Ovary (tissue), 9 donors: Measurements from ENCODE around the gene WDR38. TPM values are rescaled to one million over a fixed set of nuclear protein-coding genes. Genes with fewer than 3 reads are reported as not detected.

ENCODE experiments used
- DNase-seq, 5 donors: peaks; one replicate each; pipeline ENCODE4 v3.0.0-alpha.2; 2019 to 2020
- H3K27ac ChIP-seq, 2 donors: fragments of 200-600 bp; one replicate each; pipeline versions ENCODE4 v1.5.1 to v1.8.0; 2019 to 2022
- H3K27me3 ChIP-seq: fragments of 200-600 bp; one replicate; pipeline ENCODE4 v1.8.0; 2022
- H3K36me3 ChIP-seq: fragments of 200-600 bp; sonication (generic); one replicate; pipeline ENCODE4 v1.5.1; 2019
- H3K4me1 ChIP-seq: one replicate; pipeline ENCODE4 v1.8.1; 2013; ENCODE audit warnings: mild to moderate bottlenecking, moderate library complexity; ENCODE audit not compliant: insufficient read depth
- H3K4me3 ChIP-seq: fragments of 200-600 bp; sonication (generic); one replicate; pipeline ENCODE4 v1.5.1; 2017
- H3K9me3 ChIP-seq, 2 donors: fragments of 200-600 bp in 1 of 2; sonication (generic) in 1 of 2; one replicate each; pipeline versions ENCODE4 v1.5.1 to v1.8.1; 2013 to 2019; ENCODE audit warnings: mild to moderate bottlenecking in 1 of 2, moderate library complexity in 1 of 2
- CTCF ChIP-seq, 3 donors: fragments of 450-650 bp in 2 of 3; fragments of 200-600 bp in 1 of 3; IDR thresholded peaks; one replicate each; pipeline versions ENCODE4 v1.5.1 to v1.8.0; 2016 to 2022; ENCODE audit warnings: antibody characterized with exemption in 3 of 3, mild to moderate bottlenecking in 1 of 3
- EP300 ChIP-seq: sonication (generic); formaldehyde crosslinking; IDR thresholded peaks from one replicate; pipeline ENCODE4 v1.6.1; 2017; ENCODE audit warnings: antibody characterized with exemption
- POLR2A ChIP-seq: fragments of 450-650 bp; IDR thresholded peaks from one replicate; pipeline ENCODE4 v1.6.1; 2017; ENCODE audit warnings: antibody characterized with exemption, mild to moderate bottlenecking, moderate library complexity
- WGBS, 3 donors: extraction: QIAGEN DNeasy Blood & Tissue Kit in 1 of 3; methylation state at CpG; one replicate each; pipeline versions ENCODE4 v1.1.5 to v1.1.7; 2013 to 2017; 5-methylcytosine and 5-hydroxymethylcytosine counted together
- intact Hi-C, 4 donors: fragments of 100-400 bp; cut with DNase I; formaldehyde crosslinking; loops; one replicate each; pipeline versions ENCODE4 v1.11.0 to v1.15.1; 2022 to 2023
- polyA plus RNA-seq, 2 donors: library from polyadenylated mRNA; stranded (reverse); fragments of 200-250 nt in 1 of 2; fragments of 350-450 nt in 1 of 2; fragmentation: Illumina TruSeq in 1 of 2; extraction: RNeasy Lipid Tissue Mini Kit (QIAGEN cat#74804) in 1 of 2; gene quantifications; one replicate each; pipeline ENCODE4 v1.2.3, GENCODE V29; 2013 to 2014
- total RNA-seq, 7 donors: library from RNA; depleted of rRNA in 2 of 7; stranded (reverse); fragments of >200 nt in 2 of 7; fragmentation: NEBNext Ultra II Directional in 3 of 7; extraction: Animal tissue kit (Norgen Biotek cat#: 25700) in 3 of 7; gene quantifications; one replicate each; pipeline versions ENCODE4 v1.1.0 to v1.2.4, GENCODE V29; 2016 to 2023
- donor health status: DM: no; HTN: no; CAD: no; lungs with moderate emphysema.
- donor health status: DM: no; HTN: no; CAD: no.
- donor health status: Bipolar disorder and iron deficiency.
- donor health status: DM: yes; HTN: yes; CAD: no.
- donor health status: DM: no; HTN: no; CAD: no.
- donor health status: DM: yes; HTN: yes; CAD: no.

Gene WDR38
- total and polyA plus RNA-seq, 9 donors = 0.94 to 22.5 (median 1.4) TPM; not detected in 5

- no peak for DNase-seq
- intact Hi-C loops = loop anchor here in 1 of 4 donors (10.0 kb wide), 1 partner anchor 241 kb away; no protein-coding TSS in a partner anchor
- Histone ChIP-seq H3K4me1 (peaks cover 10% of the 10 kb centered on the region), H3K27me3 (no peaks in the 10 kb centered on the region), H3K9me3 (no peaks in the 10 kb centered on the region), H3K4me3 (no peak overlapping the region), H3K36me3 (no peaks in the 10 kb centered on the region), H3K27ac (no peak overlapping the region)
- TF ChIP-seq EP300 = no peak
- no peak for TF ChIP-seq POLR2A
- no peak for TF ChIP-seq CTCF (IDR thresholded peaks at IDR 0.05)
- 47 to 56% (median 47%) methylated on average over 14 to 16 of the region's 16 CpGs for WGBS, 3 donors
These were observed 2.9 kb downstream of the WDR38 start for GRCh38 chr9:124855944-124856765.

- Histone ChIP-seq H3K36me3 (no peaks in the 10 kb centered on the region), H3K4me3 (no peak overlapping the region), H3K4me1 (peaks cover 9% of the 10 kb centered on the region), H3K9me3 (no peaks in the 10 kb centered on the region), H3K27me3 (no peaks in the 10 kb centered on the region), H3K27ac (no peak overlapping the region)
- intact Hi-C loops = loop anchor here in 1 of 4 donors (10.0 kb wide), 1 partner anchor 243 kb away; no protein-coding TSS in a partner anchor
- DNase-seq = no peak
- TF ChIP-seq CTCF (IDR thresholded peaks at IDR 0.05) (no peak), EP300 (no peak), POLR2A (no peak)
- 75 to 80% (median 79%) methylated on average over 24 of the region's 24 CpGs for WGBS, 3 donors
These were observed 4.4 kb downstream of the WDR38 start for GRCh38 chr9:124857533-124858162.

- Histone ChIP-seq H3K27me3 (no peaks in the 10 kb centered on the region), H3K36me3 (no peaks in the 10 kb centered on the region), H3K9me3 (no peaks in the 10 kb centered on the region), H3K4me1 (peaks cover 6% of the 10 kb centered on the region), H3K4me3 (no peak overlapping the region), H3K27ac (no peak overlapping the region)
- intact Hi-C loops = loop anchor here in 1 of 4 donors (10.0 kb wide), 1 partner anchor 244 kb away; no protein-coding TSS in a partner anchor
- WGBS, 3 donors = 53 to 66% (median 63%) methylated on average over 9 of the region's 9 CpGs
- TF ChIP-seq CTCF (IDR thresholded peaks at IDR 0.05) = no peak
- no peak for TF ChIP-seq POLR2A
- TF ChIP-seq EP300 = no peak
- DNase-seq = no peak
These were observed 5.2 kb downstream of the WDR38 start for GRCh38 chr9:124858330-124859046.

GRCh38 chr9:124859803-124860581 is 6.7 kb downstream of the WDR38 start:
- intact Hi-C loops = loop anchor here in 2 of 4 donors (10.0 kb wide), 2 partner anchors 245 to 285 kb away; partner anchors contain the start of gene SCAI (in 1 of the 2)
- DNase-seq = no peak
- WGBS, 3 donors = 31 to 48% (median 45%) methylated on average over 10 of the region's 10 CpGs
- Histone ChIP-seq H3K4me3 (no peak overlapping the region), H3K27me3 (no peaks in the 10 kb centered on the region), H3K4me1 (peaks cover 6% of the 10 kb centered on the region), H3K36me3 (no peaks in the 10 kb centered on the region), H3K9me3 (no peaks in the 10 kb centered on the region), H3K27ac (no peak overlapping the region)
- TF ChIP-seq POLR2A (no peak), EP300 (no peak), CTCF (IDR thresholded peaks at IDR 0.05) (no peak)
